Caco-2 (cell line): ENCODE measurements around the gene SECISBP2. TPM values are rescaled to one million over a fixed set of nuclear protein-coding genes. Genes with fewer than 3 reads are reported as not detected.

Experiments used
- BruUV-seq: library from RNA; stranded (reverse); fragments of 400-500 nt; replicated peaks from 2 replicates; lab custom pipeline; 2021; lab: Mats Ljungman, UMichigan
- CTCF ChIA-PET: fragments of 300-600 bp; sonication (Branson Sonifier 250); formaldehyde crosslinking; loops from one replicate; lab custom pipeline; 2022; ENCODE audit warnings: antibody characterized with exemption; lab: Charles Lee
- POLR2A ChIA-PET: fragments of 300-600 bp; sonication (Branson Sonifier 250); formaldehyde crosslinking; loops from one replicate; lab custom pipeline; 2022; ENCODE audit warnings: antibody characterized with exemption; lab: Charles Lee
- DNase-seq, 2 experiments: peaks; one replicate each; pipeline versions ENCODE4 v3.0.0 to v3.0.0-alpha.2; 2020 to 2022
- H3K27me3 ChIP-seq: replicated peaks from 2 replicates; pipeline ENCODE4 v1.6.0; 2011; ENCODE audit warnings: low read length; ENCODE audit not compliant: control insufficient read depth, insufficient read depth
- H3K36me3 ChIP-seq: 2 replicates; pipeline ENCODE4 v1.5.1; 2011; ENCODE audit warnings: low read length; ENCODE audit not compliant: control insufficient read depth, insufficient read depth
- H3K4me1 ChIP-seq: fragments of 250-450 bp; sonication (Bioruptor Pico); 2 replicates; pipeline ENCODE4 v1.5.1; 2020; ENCODE audit warnings: mild to moderate bottlenecking
- H3K4me3 ChIP-seq: 2 replicates; pipeline ENCODE4 v1.5.1; 2011; ENCODE audit warnings: low read depth, mild to moderate bottlenecking, control low read depth, low read length
- H3K9me3 ChIP-seq: fragments of 250-450 bp; sonication (Bioruptor Pico); 2 replicates; pipeline ENCODE4 v1.5.1; 2020; ENCODE audit warnings: mild to moderate bottlenecking, moderate library complexity
- H3K27ac Mint-ChIP-seq: one replicate; pipeline ENCODE4 v1.8.0; 2022; ENCODE audit warnings: mixed read lengths; ENCODE audit not compliant: unreplicated experiment
- H3K27me3 Mint-ChIP-seq: one replicate; pipeline ENCODE4 v1.8.0; 2022; ENCODE audit warnings: mixed read lengths; ENCODE audit not compliant: insufficient read depth, unreplicated experiment
- H3K36me3 Mint-ChIP-seq: one replicate; pipeline ENCODE4 v1.8.0; 2022; ENCODE audit warnings: mild to moderate bottlenecking, mixed read lengths; ENCODE audit not compliant: insufficient read depth, unreplicated experiment
- H3K4me1 Mint-ChIP-seq: one replicate; pipeline ENCODE4 v1.8.0; 2022; ENCODE audit warnings: low read depth, mixed read lengths; ENCODE audit not compliant: unreplicated experiment
- H3K4me3 Mint-ChIP-seq: one replicate; pipeline ENCODE4 v1.8.0; 2022; ENCODE audit warnings: mild to moderate bottlenecking, moderate library complexity, mixed read lengths; ENCODE audit not compliant: unreplicated experiment
- H3K9me3 Mint-ChIP-seq: one replicate; pipeline ENCODE4 v1.8.0; 2022; ENCODE audit warnings: mixed read lengths; ENCODE audit not compliant: unreplicated experiment
- CTCF ChIP-seq, 2 experiments: fragments of 200-600 bp in 1 of 2; IDR thresholded peaks; 1 replicate in 1 of 2; 2 replicates in 1 of 2; pipeline versions ENCODE4 v1.5.1 to v1.8.0; 2011 to 2022; ENCODE audit warnings: antibody characterized with exemption in 1 of 2, control low read depth in 1 of 2, inconsistent platforms in 1 of 2, low read depth in 1 of 2, low read length in 1 of 2, mild to moderate bottlenecking in 1 of 2, moderate library complexity in 1 of 2; ENCODE audit not compliant: insufficient read depth in 1 of 2, severe bottlenecking in 1 of 2, unreplicated experiment in 1 of 2
- intact Hi-C: fragments of 100-400 bp; cut with micrococcal nuclease; formaldehyde crosslinking; loops from one replicate; pipeline ENCODE4 v1.10.0; 2022; ENCODE audit not compliant: unreplicated experiment
- total RNA-seq: library from RNA; stranded (reverse); gene quantifications from 2 replicates; pipeline ENCODE4 v1.2.3, GENCODE V29; 2022

Gene SECISBP2
- total RNA-seq, 1 experiment from 2014 or later: 21.0 TPM

GRCh38 chr9:89359751-89360261 is 41.5 kb downstream of the SECISBP2 start:
- Histone ChIP-seq H3K27me3 (no peaks in the 10 kb centered on the region), H3K4me1 (no peaks in the 10 kb centered on the region), H3K4me3 (no peak overlapping the region), H3K36me3 (no peaks in the 10 kb centered on the region), H3K9me3 (no peaks in the 10 kb centered on the region)
- no peak overlapping the region for H3K4me3 Mint-ChIP-seq
- CTCF ChIA-PET: no interaction called here
- H3K4me1 Mint-ChIP-seq: no peaks in the 10 kb centered on the region
- peaks cover 28% of the 10 kb centered on the region for H3K36me3 Mint-ChIP-seq
- no peaks in the 10 kb centered on the region for H3K9me3 Mint-ChIP-seq
- TF ChIP-seq CTCF (IDR thresholded peaks at IDR 0.05; ENCODE audit: insufficient read depth in 1 of 2, low read depth in 1 of 2, low read length in 1 of 2, severe bottlenecking in 1 of 2, unreplicated experiment in 1 of 2): no peak
- DNase-seq: no peak
- intact Hi-C loops: no loop called here
- BruUV-seq: no TSS peak
- POLR2A ChIA-PET: interaction anchor here (0.6 kb wide), 1 partner anchor 175 kb away, joined by 3 read pairs; no protein-coding TSS in a partner anchor
- H3K27me3 Mint-ChIP-seq: no peaks in the 10 kb centered on the region
- no peak overlapping the region for H3K27ac Mint-ChIP-seq

GRCh38 chr9:89360465-89360864 is 42.2 kb downstream of the SECISBP2 start:
- H3K36me3 ChIP-seq: no peaks in the 10 kb centered on the region
- no peak for TF ChIP-seq CTCF (IDR thresholded peaks at IDR 0.05; ENCODE audit: insufficient read depth in 1 of 2, low read depth in 1 of 2, low read length in 1 of 2, severe bottlenecking in 1 of 2, unreplicated experiment in 1 of 2)
- H3K27me3 Mint-ChIP-seq: no peaks in the 10 kb centered on the region
- no peaks in the 10 kb centered on the region for H3K9me3 Mint-ChIP-seq
- ChIA-PET POLR2A (interaction anchor here (0.6 kb wide), 1 partner anchor 174 kb away, joined by 3 read pairs; no protein-coding TSS in a partner anchor), CTCF (no interaction called here)
- no peak for DNase-seq
- no peak overlapping the region for H3K27ac Mint-ChIP-seq
- no peak overlapping the region for H3K4me3 Mint-ChIP-seq
- H3K36me3 Mint-ChIP-seq: peaks cover 23% of the 10 kb centered on the region
- no peaks in the 10 kb centered on the region for H3K27me3 ChIP-seq
- no peaks in the 10 kb centered on the region for H3K4me1 ChIP-seq
- H3K4me1 Mint-ChIP-seq: no peaks in the 10 kb centered on the region
- no peaks in the 10 kb centered on the region for H3K9me3 ChIP-seq
- intact Hi-C loops: no loop called here
- no TSS peak for BruUV-seq
- H3K4me3 ChIP-seq: no peak overlapping the region

GRCh38 chr9:89361031-89361430 is 42.7 kb downstream of the SECISBP2 start:
- H3K4me1 ChIP-seq: no peaks in the 10 kb centered on the region
- DNase-seq: no peak
- POLR2A ChIA-PET: no interaction called here
- Mint-ChIP-seq H3K9me3 (no peaks in the 10 kb centered on the region), H3K36me3 (peaks cover 21% of the 10 kb centered on the region), H3K27me3 (no peaks in the 10 kb centered on the region), H3K4me3 (no peak overlapping the region), H3K4me1 (no peaks in the 10 kb centered on the region), H3K27ac (no peak overlapping the region)
- BruUV-seq: no TSS peak
- H3K4me3 ChIP-seq: no peak overlapping the region
- H3K36me3 ChIP-seq: no peaks in the 10 kb centered on the region
- CTCF ChIA-PET: no interaction called here
- no peak for TF ChIP-seq CTCF (IDR thresholded peaks at IDR 0.05; ENCODE audit: insufficient read depth in 1 of 2, low read depth in 1 of 2, low read length in 1 of 2, severe bottlenecking in 1 of 2, unreplicated experiment in 1 of 2)
- H3K27me3 ChIP-seq: no peaks in the 10 kb centered on the region
- no peaks in the 10 kb centered on the region for H3K9me3 ChIP-seq
- intact Hi-C loops: no loop called here
